T-helper 2 cell treated with Interferon-gamma antibody and Interleukin-4, amounts not matched to agents 100 ng/mL and 5 ng/mL, for 36 hours (primary cell): ENCODE data around the gene PTCHD1. TPM values are rescaled to one million over a fixed set of nuclear protein-coding genes. Genes with fewer than 3 reads are reported as not detected.

Experiments used
- intact Hi-C: fragments of 100-400 bp; cut with micrococcal nuclease; formaldehyde crosslinking; loops from one replicate; pipeline ENCODE4 v1.15.1; 2023
- total RNA-seq: library from RNA; stranded (reverse); gene quantifications from 2 replicates; pipeline ENCODE4 v1.2.3, GENCODE V29; 2022

The PTCHD1 gene
- total RNA-seq, 1 donor from 2014 or later, result not detected

GRCh38 chrX:23344904-23345271 is 10.2 kb downstream of the PTCHD1 start:
- intact Hi-C loops, result no loop called here

GRCh38 chrX:23356189-23356588 is 21.5 kb downstream of the PTCHD1 start:
- intact Hi-C loops, result no loop called here

DNA sequence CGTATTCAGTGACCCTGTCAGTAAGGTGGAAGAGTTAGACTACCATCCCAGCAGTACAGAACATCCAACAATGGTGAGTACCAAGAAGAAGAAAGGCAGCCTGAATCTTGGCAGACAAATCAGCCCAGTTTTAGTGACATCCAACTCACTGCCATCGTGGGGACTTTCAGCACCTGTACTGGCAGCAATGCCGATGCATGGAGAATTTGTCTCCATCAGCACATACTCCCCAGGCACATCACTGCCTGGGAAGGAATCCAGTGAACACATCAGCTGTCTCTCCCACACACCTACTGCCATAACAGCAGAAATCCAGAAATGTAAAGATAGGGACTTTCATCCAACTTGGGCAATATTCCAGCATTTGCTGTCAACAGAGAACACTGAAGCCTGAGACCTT is 29.8 kb downstream of the PTCHD1 start:
- intact Hi-C loops, result no loop called here

- intact Hi-C loops, result no loop called here
Measured at GRCh38 chrX:23365541-23365940, 30.9 kb downstream of the PTCHD1 start.

DNA sequence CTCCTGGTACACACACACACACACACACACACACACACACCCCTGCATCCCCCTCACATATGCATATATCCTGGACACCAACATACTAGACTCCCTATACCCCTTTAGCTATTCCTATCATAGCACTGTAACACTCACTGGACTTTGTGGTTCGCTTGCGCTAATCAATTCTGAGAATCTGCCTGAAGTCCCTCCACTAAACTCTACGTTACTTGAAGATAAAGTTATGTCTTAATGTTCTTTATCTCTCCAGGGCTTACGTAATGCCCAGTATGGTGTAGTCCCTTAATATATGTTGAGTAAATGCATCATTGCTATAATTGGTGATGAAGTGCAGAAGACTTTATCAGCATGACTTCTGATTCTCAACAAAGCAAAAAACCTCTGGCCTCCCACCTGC is 32.3 kb downstream of the PTCHD1 start:
- intact Hi-C loops, result no loop called here

DNA sequence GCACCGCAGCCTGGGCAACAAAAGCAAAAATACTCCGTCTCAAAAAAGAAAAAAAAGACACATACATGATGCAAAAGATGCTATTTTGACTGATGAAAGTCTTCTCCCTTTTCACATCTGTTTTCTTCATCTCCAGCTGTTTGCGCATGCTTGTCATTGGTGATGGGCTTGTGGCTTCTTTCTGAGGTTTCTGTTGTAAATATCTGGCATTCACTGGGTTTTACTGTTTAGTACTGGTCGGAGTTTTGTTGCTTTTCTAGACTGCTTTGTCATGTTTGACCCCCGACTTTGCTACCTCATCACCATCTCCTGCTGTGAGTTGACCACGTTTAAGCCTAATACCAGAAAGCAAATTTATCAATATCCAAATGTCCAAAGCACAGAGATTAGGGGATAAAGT is 34.4 kb downstream of the PTCHD1 start:
- intact Hi-C loops, result no loop called here

DNA sequence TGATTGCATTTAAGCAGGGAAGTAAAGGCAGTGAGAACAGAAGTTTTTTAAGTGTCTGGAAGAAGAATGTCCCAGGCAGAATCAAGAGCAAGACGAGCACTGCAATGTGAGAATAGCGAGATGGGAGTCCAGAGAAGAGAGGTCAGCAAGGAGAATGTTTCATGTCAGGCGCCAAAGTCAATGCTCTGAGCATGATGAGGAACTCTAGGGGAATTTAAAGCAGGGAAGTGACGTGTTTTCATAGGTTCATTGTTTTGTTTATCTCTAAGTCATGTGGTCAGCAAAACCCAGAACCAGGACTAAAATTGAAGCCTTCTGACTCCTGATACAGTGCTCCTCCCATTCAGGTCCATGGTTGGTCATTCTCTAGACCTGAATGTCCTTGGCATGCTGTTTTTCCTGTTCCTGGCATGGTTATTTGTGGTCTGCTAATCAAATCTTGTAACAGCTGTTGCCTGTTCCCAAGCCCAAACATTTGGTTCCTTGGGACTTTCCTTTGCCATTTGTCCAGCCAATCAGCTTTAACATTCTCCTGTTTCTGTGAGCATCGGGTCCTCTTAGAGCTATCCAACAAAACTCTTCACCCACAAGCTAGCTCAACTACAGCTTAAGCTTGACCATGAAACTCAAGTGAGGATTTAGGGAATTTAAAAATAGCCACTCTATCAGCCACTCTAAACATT is 37.7 kb downstream of the PTCHD1 start:
- intact Hi-C loops, result no loop called here

GRCh38 chrX:23373129-23373804 is 38.6 kb downstream of the PTCHD1 start:
- intact Hi-C loops, result no loop called here

DNA sequence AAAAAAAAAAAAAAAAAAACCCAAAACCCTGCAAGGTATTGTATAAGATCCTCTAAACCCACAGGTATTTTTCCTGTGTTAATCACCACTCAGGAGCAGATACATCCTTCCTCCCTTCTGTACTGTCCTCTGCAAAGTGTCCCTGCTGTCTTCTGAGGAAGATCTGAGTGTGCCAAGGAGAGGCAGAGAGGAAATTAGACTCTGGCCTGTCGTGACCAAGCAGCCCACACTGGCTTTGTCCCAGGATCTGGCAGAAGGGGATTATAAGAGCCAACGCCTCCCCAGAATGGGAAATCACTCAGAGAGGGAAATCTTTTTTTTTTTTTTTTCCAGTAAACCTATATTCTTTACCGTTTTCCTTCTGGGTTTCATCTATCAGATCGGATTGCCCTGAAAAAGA is 39.6 kb downstream of the PTCHD1 start:
- intact Hi-C loops, result no loop called here

GRCh38 chrX:23376581-23376980 is 41.9 kb downstream of the PTCHD1 start:
- intact Hi-C loops, result no loop called here

DNA sequence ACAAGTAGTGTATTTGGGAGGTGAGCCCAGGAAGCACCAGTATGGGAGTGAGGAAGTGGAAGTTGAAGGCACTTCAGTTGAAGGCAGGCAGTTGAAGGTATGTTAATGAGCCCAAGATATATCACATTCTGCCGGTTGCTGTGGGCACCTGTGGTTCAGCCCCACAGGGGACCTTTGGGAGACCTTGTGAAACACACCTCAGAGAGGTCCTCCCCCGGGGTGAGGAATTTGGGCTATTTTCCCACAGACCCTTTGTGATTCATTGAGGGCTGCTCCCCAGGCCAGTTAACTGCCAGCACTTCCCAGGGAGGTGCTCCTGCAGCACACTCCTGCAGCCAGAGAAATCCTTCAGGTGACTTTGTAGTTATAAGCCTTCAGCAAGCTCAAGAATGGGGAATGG is 45.9 kb downstream of the PTCHD1 start:
- intact Hi-C loops, result no loop called here

- intact Hi-C loops, result no loop called here
Measured at GRCh38 chrX:23381099-23382087, 46.7 kb downstream of the PTCHD1 start.

- intact Hi-C loops, result no loop called here
Measured at GRCh38 chrX:23382572-23382971, 47.9 kb downstream of the PTCHD1 start.

GRCh38 chrX:23383411-23383810 is 48.8 kb downstream of the PTCHD1 start:
- intact Hi-C loops, result no loop called here

DNA sequence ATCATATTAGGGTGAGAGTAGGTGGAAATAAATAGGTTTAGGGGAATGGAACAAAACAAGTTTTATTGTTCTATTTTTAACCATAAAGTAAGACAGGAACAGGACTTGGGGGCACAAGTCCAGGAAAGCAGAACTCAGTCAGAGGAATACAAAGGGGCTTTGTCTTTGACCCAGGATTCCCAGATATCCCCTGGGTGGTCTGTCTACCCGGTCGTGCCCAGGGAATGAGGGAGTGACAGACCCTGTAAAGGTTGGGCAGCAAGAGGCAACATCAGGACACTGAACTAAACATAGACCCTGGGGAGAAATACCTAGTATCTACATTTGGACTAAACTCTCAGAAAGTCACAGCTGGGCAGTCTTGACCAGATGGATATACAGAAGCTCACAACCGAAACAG is 50.6 kb downstream of the PTCHD1 start:
- intact Hi-C loops, result no loop called here

DNA sequence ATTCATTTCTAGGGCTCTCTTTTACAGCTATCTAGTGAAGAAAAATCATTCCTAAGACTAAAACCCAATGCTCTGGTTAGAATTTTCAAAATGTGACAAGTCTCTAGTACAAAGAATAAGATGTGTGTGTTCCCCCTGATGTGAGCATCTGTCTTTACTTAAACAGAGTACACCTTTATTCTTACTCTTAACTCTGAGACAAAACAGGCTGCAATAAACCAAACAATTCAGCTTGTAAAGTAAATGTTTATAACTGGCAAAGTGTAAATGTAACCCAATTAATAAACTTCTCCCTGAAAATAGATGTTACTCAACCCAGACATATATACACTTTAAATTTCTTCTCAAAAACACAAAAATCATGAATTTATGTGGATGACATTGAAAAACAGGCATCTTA is 51.6 kb downstream of the PTCHD1 start:
- intact Hi-C loops, result no loop called here

DNA sequence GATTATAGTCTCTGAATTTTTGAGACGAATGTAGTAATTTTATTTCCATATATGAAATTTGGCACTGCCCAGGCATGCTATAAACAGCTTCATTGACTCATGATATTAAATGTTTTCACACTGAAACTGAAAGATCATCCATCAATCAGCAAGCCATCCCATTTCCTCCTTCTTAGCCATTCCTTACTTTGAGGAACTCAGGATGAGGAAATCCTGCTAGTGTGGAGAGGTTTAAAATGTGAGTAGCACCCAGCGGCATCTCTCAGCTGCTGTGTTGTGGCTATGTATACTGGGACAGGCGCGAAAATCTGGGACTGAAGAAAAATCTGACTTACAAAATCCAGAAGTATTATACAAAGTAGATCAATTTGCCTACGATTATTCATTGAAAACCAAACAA is 52.1 kb downstream of the PTCHD1 start:
- intact Hi-C loops, result no loop called here

GRCh38 chrX:23387550-23388184 is 53.0 kb downstream of the PTCHD1 start:
- intact Hi-C loops, result no loop called here

DNA sequence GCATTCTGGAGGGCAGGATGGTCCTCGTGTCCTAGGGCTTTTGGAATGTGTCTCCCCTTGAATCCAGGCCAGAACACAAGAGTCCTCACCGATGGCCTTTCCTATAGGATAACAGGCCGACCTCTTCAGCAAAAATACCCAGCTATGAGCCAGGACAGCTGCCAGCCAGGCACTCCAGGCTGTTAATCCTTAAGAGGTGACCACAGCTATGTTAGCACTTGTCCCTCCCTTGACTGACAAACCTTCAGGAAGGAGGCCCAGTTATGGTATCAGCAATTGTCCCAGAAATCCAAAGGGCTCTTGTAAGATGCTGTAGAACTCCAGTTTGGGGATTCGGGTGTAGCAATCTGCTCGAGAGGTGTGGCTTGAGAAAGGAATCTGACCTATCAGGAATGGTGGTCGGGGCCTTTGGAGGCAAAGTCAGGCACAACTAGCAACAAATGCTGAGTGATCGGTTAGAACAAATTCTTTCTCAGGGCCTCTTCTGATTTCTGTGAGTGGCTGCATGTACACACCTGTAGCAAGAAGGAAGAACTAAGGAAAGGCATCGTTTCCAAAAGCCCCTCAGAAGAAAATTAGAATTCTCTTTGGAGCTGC is 54.6 kb downstream of the PTCHD1 start:
- intact Hi-C loops, result no loop called here

DNA sequence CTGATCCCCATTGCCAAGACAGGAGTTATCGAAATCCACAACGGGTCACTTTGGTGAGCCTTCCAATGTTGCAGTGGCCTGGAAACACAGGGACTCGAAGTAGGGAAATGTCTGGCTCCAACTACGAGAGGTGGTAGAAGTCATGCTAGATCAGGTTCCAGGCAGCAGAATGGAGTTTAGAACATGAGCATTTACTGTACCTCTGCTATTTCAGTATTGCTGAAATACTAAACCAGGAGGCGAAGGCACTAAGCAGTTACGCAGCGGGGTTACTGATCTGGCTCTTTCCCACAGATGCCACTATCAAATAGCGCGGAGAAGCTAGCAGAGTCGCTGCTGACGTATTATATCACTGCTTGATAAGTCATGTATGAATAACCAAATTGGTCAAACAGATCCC is 56.3 kb downstream of the PTCHD1 start:
- intact Hi-C loops, result no loop called here

DNA sequence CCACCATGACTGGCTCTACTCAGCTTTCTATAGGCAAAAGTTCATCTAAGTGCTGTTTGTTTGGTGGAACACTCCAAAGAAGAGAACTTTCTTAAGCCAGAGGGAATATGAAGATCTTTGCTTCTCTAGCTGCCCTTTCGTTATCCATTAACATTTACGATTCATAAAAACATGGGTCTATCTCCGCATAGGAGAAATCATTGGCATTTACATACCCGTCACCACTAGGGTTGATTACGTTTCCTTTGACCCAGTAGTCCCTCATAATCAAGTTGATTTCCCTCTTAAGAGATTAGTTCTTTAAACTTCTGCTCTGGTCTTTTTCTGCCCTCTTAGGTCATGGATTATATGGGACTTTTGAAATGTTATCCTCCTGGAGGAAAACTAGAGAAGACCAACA is 57.5 kb downstream of the PTCHD1 start:
- intact Hi-C loops, result no loop called here
